Activated CD8-positive, alpha-beta memory T cell treated with anti-CD3 and anti-CD28 coated beads, Interleukin-2, amount 50 U/mL, for 24 hours (primary cell): Measurements from ENCODE around the gene SLC45A1.

Source experiments
- DNase-seq: peaks from one replicate; pipeline ENCODE4 v3.0.0-alpha.2; 2020; ENCODE audit errors: extremely low read depth

Gene SLC45A1

DNA sequence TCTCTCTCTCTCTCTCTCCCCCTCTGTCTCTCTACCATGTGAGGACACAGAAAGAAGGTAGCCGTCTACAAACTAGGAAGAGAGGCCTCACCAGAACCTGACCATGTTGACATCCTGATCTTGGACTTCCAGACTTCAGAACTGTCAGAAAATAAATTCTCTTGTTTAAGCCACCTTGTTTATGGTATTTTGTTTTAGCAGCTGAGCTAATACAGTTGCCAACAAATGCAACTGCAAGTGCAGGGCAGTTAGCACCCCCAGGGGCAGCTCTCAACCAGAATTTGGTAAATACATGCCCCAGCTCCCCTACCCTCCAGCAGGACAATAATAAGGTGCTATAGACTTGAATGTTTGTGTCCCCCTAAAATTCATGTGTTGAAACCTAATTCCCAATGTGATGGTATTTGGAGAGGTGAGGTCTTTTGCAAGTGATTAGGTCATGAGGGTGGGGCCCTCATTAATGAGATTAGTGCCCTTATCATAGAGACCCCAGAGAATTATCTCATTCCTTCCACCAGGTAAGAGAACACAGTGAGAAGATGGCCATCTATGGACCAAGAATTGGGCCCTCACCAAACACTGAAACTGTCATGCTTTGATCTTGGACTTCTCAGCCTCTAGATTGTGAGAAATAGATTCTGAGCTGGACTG lies 6.7 kb upstream of the SLC45A1 start:
- DNase-seq, result no peak

DNA sequence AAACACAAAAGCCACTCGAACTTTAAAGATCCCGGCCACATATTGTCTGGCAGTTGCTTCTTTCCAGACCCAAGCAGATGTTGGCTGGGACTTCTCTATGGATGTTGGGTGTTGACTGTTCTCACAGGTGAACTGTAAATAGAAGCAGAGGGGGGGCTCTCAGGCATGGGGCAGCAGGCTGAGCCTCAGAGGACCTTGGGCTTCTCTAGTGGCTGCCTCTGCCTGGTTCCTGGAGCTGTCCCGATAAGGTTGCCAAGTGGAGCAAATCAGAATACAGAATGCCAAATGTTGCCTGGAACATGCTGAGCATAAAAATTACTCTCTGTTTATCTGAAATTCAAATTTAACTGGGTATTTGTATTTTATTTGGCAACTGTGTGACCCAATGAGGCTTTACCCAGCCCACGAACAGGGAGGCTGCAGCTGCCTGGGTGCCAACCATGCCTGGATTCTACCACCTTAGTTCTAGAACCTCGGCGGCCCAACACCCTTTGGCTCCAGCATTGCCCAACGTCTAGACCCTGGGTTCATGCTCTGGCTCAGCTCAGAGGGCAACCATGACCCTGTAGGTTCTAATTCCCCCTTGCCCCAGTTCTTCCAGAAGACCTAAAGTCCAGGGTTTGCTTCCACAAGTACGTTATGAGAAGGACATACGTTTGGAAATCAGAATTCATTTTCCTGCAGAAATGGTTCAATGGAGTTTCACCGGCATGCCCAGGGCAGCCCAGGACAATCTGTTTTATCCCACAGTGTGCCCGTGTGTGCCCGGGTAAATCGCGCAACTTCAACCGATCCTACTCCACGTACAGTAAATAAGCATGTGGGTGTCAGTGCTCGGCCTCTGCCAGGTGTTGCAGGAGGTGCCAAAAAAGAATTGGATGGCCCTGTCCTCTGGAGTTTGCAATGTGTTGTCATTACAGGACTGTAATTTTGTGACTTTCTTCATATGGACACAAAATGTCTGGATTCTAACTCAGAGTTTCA lies 5.4 kb upstream of the SLC45A1 start:
- no peak for DNase-seq

DNA sequence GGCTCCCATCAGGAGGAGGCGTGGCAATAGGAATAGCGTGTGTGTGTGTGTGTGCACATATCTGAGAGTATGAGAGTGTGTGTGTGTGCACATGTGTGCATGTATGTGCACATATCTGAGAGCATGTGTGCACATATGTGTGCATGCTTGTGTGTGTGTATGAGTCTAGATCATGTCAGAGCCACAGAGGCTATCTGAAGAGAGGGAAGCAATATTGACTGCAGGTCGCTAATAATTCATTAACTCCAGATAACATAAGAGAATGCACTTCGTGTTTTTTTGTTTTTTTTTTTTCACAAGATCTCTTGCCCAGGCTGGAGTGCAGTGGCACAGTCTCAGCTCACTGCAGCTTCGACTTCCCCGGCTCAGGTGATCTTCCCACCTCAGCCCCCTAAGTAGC lies 4.7 kb upstream of the SLC45A1 start:
- DNase-seq, result no peak

DNA sequence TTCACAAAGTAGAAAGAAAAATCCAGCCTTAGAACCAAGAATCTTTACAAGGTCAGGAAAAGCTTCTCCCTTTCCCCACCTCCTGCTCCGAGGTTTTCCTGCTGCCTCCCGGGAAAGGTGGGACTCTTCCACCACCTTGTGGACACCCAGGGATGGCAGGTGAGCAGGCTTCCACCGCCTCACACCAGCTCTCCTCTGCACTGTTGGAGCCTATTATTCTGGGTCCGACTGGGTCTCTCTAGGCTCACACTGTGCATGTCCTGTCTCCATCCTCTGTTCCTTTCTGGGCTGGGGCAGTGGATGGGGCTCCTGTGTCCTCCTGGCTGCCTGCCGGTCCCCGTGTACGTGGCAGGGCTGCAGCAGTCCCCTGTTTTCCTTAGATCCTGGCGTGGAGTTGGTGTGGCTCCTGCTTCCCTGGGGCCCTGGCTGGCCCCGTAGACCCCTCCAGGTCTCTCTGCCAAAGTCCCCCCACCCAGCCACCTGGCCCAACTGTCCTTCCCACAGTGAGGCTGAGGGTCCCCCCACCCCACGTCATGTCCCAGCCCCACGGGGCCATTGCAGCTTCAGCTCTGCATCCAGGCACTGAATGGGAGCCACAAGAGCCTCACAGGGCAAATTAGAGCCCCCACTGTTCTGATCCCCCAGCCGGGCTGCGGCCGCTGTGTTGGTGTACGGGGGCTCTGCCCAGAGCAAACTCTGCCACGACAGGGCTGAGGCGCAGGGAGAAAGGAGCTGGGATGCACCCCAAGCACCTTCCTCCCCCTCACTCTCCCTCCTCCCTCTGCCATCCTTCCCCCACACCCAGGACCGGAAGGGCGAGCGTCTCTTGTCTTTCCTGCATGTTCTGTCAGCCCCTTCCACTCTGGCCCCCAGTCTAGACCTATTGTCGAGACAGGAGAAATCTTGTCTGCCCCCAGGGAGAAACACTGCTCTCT lies 3.3 kb upstream of the SLC45A1 start:
- no peak for DNase-seq

DNA sequence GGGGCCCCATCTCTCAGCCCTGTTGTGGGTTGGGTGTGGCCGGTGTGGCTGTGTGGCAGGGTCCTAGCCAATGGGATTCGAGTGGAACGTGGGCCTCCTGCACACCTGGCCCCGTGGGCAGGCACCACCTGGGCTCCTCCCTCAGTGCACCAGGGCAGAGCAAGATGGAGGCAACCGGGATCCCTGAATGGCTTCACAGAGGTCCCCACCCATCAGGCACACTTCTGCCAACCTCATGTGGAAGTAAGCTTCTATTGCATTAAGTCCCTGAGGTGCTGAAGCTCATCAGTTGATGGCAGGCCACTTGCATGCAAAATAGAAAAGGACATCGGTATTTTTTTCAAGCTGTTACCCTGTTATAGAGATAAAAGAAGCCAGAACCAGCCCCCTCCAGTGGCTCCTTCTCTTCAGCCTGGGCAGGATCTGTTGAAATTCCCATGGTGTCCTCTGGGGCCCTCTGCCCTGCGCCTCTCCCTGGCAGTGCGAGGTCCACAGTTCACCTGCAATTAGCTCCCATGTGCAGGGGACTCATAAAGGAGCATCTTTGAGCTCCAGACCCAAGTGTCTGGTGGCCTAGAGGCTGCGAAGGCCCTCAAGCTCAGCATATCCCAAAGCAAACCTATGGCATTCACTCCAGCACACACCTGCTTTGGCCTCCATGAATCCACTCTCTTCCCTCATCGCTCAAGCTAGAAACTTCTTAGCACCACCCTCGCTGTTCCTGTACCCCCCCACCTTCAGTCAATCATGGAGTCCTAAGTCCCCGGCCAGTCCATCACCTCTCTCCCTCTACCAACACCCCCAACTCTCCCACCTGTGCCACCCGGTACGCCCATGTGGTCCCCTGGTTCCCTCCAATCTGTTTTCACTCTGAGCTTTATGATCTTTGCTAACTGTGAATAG lies 2.1 kb upstream of the SLC45A1 start:
- DNase-seq, result no peak

DNA sequence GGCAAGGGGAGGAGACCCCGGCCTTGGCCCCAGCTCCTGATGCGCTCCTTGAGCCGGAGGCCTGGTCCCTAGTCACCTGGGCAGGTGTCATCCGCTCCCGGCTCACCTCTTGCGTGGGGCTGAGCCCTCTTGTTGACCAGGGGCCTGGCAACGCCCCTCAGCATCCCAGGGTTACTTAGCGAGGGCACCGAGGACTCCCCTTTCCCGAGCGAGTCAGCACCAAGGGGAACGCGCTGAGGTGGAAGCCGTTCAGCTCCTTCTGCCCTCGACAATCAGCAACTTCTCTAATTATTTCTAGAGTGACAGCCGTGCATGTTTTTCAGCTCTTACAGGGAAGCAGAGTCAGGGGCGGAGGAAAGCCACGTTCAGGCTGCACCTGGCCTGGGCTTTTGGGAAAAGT lies 522 bp downstream of the SLC45A1 start:
- no peak for DNase-seq

DNA sequence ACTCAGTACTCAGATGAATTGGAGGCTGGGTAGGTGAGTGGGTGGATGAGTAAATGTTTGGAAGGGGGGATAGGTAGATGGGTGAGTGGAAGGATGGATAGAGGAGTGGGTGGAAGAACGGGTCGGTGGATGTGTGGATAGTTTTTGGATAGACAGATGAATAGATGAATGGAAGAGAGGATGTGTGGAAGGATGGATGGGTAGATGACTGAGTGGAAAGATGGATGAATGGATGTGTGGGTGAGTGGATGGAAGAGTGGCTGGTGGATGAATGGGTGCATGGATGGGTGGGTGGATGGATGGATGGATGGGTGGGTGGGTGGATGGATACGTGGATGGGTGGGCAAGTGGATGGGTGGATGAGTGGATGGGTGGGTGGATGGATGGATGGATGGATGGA lies 3.7 kb downstream of the SLC45A1 start:
- DNase-seq, result no peak

DNA sequence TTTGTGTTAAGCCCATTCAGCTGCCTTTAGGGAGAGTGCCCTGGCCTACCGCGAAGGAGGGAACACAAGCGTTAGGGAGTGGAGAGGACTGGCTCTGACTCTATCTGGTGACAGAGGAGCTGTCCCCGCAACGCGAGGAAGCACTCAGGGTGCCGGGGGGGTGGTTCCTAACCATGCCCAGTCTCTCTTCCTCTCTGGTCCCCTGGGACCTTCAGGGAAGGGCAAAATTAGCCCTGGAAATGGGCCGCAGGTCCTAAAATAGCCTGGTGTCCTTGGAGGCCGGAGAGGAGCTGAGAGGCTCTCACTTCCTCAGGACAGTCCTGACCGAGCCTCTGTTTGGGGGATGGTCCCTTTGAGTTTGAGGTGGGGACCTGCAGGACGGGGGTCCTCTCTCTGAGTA lies 5.8 kb downstream of the SLC45A1 start:
- DNase-seq, result no peak

DNA sequence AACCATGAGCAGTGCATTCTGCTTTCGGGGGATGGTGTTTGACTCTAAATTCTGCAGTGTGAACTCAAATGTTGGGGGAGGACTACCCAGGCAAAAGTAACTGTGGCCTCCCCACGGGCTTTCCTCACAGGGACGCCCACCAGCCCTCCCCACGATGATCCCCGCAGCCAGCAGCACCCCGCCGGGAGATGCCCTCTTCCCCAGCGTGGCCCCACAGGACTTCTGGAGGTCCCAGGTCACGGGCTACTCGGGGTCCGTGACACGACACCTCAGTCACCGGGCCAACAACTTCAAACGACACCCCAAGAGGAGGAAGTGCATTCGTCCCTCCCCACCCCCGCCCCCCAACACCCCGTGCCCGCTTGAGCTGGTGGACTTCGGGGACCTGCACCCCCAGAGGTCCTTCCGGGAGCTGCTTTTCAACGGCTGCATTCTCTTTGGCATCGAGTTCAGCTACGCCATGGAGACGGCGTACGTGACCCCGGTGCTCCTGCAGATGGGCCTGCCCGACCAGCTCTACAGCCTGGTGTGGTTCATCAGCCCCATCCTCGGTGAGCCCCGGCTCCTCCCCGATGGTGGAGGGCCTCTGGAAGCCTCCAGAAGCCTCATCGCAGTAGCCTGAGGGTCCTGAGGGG lies 6.4 kb downstream of the SLC45A1 start:
- DNase-seq, result no peak

DNA sequence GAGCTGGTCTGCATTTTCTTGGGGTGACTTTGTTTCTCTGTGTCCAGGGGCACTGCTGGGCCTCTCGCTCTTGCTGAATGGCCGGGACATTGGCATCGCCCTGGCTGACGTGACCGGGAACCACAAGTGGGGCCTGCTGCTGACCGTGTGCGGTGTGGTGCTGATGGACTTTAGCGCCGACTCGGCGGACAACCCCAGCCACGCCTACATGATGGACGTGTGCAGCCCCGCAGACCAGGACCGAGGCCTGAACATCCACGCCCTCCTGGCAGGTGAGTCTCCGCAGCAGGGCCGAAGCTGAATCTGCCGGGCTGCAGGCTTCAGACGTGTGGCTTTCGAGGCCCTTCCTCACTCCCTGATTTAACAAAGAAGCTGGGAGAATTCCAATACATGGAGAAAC lies 7.9 kb downstream of the SLC45A1 start:
- no peak for DNase-seq

DNA sequence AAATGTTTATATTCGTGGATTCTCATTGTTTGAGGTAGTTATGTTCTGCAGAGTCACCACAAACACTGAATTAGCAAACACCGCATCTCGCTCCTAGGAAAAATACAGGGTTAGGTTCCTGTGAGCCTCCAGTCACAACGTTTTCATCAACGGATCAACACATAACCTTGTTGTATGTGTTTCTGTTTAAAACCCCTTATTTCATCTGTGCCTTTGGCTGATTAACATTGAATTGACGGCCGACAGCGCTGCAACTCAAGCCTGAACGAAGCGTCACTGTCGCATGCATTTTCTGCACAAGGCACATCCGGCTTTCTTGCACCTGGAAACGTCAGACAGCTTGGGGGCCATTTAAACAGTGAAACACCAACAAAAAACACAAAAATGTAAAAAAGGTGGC lies 8.4 kb downstream of the SLC45A1 start:
- DNase-seq, result no peak

DNA sequence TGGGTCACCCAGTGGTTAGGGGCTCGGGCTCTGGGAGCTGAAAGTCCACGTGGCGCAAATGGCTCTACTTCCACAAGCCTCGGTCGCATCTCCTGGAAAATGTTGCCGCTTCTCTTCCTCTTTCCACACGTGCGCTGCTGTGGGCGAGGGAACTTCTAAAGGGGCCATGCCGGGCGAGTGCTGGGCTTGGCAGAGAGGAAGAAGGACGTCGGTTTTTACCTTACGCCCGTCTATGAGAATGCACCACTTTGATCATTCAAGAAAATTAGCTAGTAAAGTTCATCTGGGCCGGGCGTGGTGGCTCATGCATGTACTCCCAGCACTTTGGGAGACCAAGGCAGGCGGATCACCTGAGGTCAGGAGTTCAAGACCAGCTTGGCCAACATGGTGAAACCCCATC lies 10.4 kb downstream of the SLC45A1 start:
- no peak for DNase-seq

DNA sequence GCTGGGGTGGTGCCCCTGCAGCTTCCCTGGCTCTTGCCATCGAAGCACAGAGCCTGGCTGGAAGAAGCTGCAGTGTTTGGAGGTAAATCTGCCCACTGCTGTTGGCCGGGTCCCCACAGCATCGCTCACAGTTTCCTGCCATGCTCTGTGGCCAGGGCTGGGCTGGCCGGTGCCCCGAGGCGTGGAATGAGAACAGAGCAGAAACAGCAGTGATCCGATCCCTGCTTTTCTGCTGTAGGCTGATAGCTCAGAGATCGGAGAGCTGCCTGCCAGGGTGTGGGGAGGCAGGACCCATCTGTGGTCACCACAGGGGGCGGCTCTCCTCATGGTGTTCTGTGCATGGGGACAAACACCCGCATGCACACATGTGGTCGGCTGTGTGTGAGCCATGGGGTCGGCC lies 11.5 kb downstream of the SLC45A1 start:
- no peak for DNase-seq

DNA sequence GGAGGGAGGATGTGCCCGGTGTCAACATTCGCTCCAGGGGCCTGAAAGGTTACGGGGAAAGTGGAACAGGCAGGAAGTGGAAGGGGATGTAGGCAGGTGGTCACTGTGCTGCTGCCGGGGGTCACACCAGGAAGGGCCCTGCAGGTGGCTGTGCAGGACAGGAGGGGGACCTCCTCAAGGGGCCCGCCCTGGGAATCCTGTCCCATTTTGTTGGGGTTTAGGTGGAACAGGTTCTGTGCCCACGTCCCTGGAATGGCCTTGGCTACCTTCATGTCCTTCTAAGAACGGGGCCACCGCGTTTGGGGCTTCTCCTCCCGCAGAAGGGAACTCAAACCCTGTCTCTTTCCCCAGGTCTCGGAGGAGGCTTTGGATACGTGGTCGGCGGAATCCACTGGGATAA lies 11.9 kb downstream of the SLC45A1 start:
- no peak for DNase-seq

DNA sequence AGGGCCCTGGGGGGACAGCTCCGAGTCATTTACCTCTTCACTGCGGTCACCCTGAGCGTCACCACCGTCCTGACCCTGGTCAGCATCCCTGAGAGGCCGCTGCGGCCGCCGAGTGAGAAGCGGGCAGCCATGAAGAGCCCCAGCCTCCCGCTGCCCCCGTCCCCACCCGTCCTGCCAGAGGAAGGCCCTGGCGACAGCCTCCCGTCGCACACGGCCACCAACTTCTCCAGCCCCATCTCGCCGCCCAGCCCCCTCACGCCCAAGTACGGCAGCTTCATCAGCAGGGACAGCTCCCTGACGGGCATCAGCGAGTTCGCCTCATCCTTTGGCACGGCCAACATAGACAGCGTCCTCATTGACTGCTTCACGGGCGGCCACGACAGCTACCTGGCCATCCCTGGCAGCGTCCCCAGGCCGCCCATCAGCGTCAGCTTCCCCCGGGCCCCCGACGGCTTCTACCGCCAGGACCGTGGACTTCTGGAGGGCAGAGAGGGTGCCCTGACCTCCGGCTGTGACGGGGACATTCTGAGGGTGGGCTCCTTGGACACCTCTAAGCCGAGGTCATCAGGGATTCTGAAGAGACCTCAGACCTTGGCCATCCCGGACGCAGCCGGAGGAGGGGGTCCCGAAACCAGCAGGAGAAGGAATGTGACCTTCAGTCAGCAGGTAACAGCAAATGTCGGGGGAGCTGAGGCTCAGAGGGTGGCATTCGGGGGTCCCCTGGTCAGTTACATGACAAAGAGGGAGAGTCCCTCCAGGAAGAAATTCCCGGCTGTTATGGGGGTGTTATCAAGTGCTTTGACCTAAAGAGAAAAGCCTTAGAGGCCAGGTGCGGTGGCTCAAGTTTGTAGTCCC lies 12.6 kb downstream of the SLC45A1 start:
- no peak for DNase-seq

DNA sequence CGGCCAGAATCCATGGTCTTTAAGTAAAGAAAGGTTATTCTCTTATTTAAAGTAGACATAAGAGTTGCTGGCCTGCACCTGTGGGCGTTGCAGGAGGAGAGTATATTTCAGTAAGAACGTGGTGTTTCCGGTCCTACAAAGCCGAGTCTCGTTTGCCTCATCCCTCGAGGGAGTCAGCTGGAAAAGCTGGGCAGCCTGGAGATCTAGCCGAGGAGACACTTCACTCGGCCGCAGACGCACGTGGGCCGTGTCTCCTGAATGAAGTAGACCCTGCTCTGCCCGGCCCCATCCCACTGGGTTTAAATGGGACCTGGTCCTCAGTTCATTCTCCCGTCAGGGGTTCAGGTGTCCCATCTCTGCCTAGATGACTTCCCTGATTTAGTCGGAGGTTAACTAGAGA lies 14.9 kb downstream of the SLC45A1 start:
- no peak for DNase-seq

DNA sequence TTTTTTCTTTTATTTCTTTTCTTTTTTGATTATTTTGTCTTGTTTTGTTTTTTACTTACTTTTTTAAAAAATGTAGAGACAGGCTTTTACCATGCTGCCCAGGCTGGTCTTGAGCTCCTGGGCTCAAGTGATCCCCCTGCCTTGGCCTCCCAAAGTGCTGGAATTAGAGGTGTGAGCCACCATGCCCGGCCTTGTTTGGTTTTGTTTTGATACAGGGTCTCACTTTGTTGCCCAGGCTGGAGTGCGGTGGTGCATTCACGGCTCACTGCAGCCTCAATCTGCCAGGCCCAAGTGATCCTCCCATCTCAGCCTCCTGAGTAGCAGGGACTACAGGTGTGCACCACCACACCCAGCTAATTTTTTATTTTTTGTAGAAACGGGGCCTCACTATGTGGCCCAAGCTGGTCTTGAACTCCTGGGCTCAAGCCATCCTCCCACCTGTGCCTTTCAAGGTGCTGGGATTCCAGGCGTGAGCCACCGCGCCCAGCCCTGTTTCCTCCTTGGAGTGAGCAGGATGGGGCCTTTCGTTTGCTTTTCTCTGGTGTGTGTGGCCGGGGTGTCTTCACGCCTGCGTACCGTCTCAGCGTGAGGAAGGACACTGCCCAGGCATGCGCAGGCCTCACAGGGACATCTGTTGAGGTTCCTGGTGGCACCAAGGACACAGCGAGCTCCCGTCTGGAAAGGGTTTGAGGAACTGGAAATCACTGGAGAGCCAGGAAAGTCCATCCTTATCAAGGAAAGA lies 15.5 kb downstream of the SLC45A1 start:
- no peak for DNase-seq

DNA sequence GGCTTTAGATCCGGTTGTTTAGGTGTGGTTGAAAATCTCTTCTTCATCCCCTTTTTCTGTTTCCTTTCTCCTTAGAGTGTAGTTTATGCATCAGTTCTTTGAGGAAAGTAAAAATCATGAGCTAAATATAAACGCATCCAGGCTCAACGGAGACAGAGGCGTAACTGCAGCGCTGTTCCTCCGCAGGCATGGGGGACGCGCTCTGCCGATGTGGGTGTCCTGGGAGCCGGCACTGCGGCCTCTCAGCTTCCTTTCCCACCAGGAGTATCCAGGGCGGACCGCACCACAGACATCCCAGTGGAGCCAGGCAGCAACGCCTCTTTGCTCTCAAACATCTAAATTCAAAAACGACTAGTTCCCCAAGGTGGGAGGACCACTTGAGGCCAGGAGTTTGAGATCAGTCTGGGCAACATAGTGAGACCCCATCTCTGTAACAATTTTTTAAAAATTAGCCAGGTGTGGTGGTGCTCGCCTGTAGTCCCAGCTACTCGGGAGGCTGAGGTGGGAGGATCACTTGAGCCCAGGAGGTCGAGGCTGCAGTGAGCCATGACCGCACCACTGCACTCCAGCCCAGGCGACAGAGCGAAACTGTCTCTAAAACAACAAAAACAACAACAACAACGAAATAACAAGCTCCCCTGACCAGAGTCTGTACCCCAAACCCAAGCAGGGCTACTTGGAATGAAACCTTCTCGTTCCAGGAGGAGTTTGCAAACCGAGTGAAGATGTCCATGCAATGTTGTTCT lies 16.4 kb downstream of the SLC45A1 start:
- no peak for DNase-seq
